Prostate gland (tissue), 2 donors: Measurements from ENCODE around the gene CHTOP. TPM values are rescaled to one million over a fixed set of nuclear protein-coding genes. Genes with fewer than 3 reads are reported as not detected.
"Not testable (repeated sequence)": the region's sequence is repeated elsewhere in the genome, so short reads cannot be mapped to it uniquely, and the experiment has no call there.

Experiments
- DNase-seq: peaks from one replicate; pipeline ENCODE4 v3.0.0-alpha.2; 2019; ENCODE audit warnings: low spot score
- H3K27ac ChIP-seq, 2 donors: fragments of 200-600 bp; sonication (generic); 2 replicates each; pipeline ENCODE4 v1.5.1; 2017 to 2019
- H3K27me3 ChIP-seq: fragments of 200-600 bp; sonication (generic); replicated peaks from 2 replicates; pipeline ENCODE4 v1.5.1; 2019; ENCODE audit not compliant: insufficient read depth
- H3K36me3 ChIP-seq, 2 donors: fragments of 200-600 bp; sonication (generic); 1 replicate in 1 of 2; 2 replicates in 1 of 2; pipeline versions ENCODE4 v1.5.1 to v1.8.1; 2017 to 2019
- H3K4me1 ChIP-seq: fragments of 200-600 bp; sonication (generic); replicated peaks from 2 replicates; pipeline ENCODE4 v1.5.1; 2019
- H3K4me3 ChIP-seq, 2 donors: fragments of 200-600 bp; sonication (generic); 2 replicates each; pipeline ENCODE4 v1.5.1; 2017 to 2019
- H3K9me3 ChIP-seq: fragments of 200-600 bp; sonication (generic); 2 replicates; pipeline ENCODE4 v1.5.1; 2017
- CTCF ChIP-seq, 4 experiments: fragments of 200-600 bp in 2 of 4; fragments of 450-650 bp in 2 of 4; sonication (generic) in 2 of 4; IDR thresholded peaks; 1 replicate in 3 of 4; 2 replicates in 1 of 4; pipeline ENCODE4 v1.5.1; 2016 to 2019; ENCODE audit warnings: antibody characterized with exemption in 4 of 4, mild to moderate bottlenecking in 2 of 4, moderate library complexity in 2 of 4
- POLR2A ChIP-seq: fragments of 450-650 bp; IDR thresholded peaks from one replicate; pipeline ENCODE4 v1.6.1; 2016; ENCODE audit warnings: antibody characterized with exemption, mild to moderate bottlenecking
- POLR2AphosphoS5 ChIP-seq: sonication (generic); formaldehyde crosslinking; IDR thresholded peaks from one replicate; pipeline ENCODE4 v1.6.1; 2017; ENCODE audit warnings: antibody characterized with exemption
- WGBS: methylation state at CpG from one replicate; pipeline ENCODE4 v1.1.5; 2018; 5-methylcytosine and 5-hydroxymethylcytosine counted together
- intact Hi-C: fragments of 100-400 bp; cut with DNase I; formaldehyde crosslinking; loops from one replicate; pipeline ENCODE4 v1.14.2; 2022
- total RNA-seq, 2 donors: library from RNA; depleted of rRNA; stranded (reverse); fragments of >200 nt; gene quantifications; one replicate each; pipeline ENCODE4 v1.1.0, GENCODE V29; 2016

CHTOP gene
- total RNA-seq, result 10 to 100 TPM; 60.6 to 74.4 TPM

DNA sequence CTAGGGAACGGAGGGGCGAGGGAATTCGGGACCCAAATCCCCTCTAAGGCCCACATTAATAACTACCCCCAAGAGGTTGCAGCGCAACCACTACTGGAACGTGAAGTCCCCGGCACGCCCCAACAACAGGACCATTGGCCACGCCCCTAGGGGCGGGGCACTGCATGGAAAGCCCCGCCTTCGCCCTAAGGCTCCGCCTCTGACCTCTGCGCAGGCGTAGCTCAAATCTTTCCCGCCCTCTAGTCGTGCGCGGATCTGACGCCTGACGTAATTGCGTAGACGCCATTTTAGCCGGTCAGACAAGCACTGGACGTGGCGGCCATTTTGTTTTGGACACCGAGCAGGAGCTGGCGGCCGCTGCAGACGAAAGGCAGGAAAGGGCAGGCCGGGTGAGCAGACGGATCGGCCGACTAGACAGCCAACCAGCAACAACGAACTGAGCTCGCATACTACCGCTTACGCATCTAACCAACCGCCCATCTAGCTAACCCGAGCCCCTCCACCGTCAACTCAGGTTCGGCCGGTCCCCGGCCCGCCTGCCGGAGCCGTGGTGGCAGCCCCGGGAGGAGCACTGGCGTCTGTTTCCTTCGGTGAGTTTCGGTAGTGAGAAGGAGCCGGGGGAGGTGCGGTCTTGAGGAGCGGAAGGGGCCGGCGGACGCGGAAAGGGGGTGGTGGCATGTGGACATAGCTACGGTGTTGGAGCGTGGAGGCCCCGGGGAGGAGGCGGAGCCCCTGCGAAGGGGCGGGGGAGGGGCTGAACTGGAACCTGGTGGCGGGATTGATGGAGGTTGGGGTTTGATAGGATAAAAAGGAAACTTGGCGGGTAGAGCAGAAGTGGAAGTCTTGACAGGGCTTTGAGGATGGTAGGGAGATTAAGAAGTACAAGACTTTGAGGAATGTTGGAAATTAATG lies at the start of gene CHTOP:
Gene CHTOP, plus strand, starts transcription at position 313 of the 912 bp plus-strand sequence. CDS start 2,523 bp downstream, outside the sequence.
- H3K27me3 ChIP-seq, result no peaks in the 10 kb centered on the region
- TF ChIP-seq POLR2AphosphoS5 (peak; percentile 98), POLR2A (peak; percentile 94), CTCF (IDR thresholded peaks at IDR 0.05) (peak in 2 of 4 experiments; percentile 26 to 44)
- WGBS, result 1% methylated on average over 65 of the region's 65 CpGs
- H3K4me3 ChIP-seq, result peak within 1 kb of the TSS; percentile 76 to 93
- peaks cover 0 to 9% of the 10 kb centered on the region in 2 donors for H3K36me3 ChIP-seq
- peak within 1 kb of the TSS; percentile 99 to 100 for H3K27ac ChIP-seq
- intact Hi-C loops, result loop anchor here (2.0 kb wide), 2 partner anchors 21 to 25 kb away; partner anchors contain the start of genes S100A16 and SNAPIN
- no peaks in the 10 kb centered on the region for H3K9me3 ChIP-seq
- no peaks in the 10 kb centered on the region for H3K4me1 ChIP-seq
- peak; percentile 98 for DNase-seq

DNA sequence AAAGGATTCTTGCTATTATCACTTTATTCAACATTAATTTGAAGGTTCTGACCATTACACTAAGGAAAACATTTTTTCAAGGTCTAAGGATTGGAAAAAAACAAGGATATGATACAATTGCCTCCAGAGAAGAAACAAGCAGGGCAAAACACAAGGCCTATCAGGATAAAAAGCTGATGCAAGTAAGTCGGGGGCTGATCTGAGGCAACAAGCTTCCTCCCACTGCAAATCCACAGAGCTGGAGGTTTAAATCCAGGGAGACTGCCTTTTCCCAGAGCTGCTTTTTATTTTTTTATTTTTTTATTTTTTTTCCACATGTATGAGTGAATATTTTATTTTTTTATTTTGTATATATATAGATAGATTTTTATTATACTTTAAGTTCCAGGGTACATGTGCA lies 48.9 kb upstream of the CHTOP start:
- intact Hi-C loops, result no loop called here
- H3K27ac ChIP-seq, result no peak overlapping the region
- no peaks in the 10 kb centered on the region for H3K4me1 ChIP-seq
- TF ChIP-seq CTCF (IDR thresholded peaks at IDR 0.05) (no peak), POLR2A (no peak), POLR2AphosphoS5 (no peak)
- 98% methylated on average over 1 of the region's 1 CpG for WGBS
- no peaks in the 10 kb centered on the region for H3K27me3 ChIP-seq
- no peak for DNase-seq
- H3K9me3 ChIP-seq, result no peaks in the 10 kb centered on the region
- no peaks in the 10 kb centered on the region for H3K36me3 ChIP-seq
- H3K4me3 ChIP-seq, result no peak overlapping the region

GRCh38 chr1:153586347-153586746 lies 47.5 kb upstream of the CHTOP start:
- Histone ChIP-seq H3K9me3 (no peaks in the 10 kb centered on the region), H3K4me1 (no peaks in the 10 kb centered on the region), H3K4me3 (no peak overlapping the region), H3K36me3 (no peaks in the 10 kb centered on the region), H3K27me3 (no peaks in the 10 kb centered on the region), H3K27ac (no peak overlapping the region)
- intact Hi-C loops, result no loop called here
- WGBS, result 9% methylated on average over 1 of the region's 1 CpG
- DNase-seq, result no peak
- TF ChIP-seq POLR2AphosphoS5, result no peak
- TF ChIP-seq POLR2A, result no peak
- TF ChIP-seq CTCF (IDR thresholded peaks at IDR 0.05), result no peak

DNA sequence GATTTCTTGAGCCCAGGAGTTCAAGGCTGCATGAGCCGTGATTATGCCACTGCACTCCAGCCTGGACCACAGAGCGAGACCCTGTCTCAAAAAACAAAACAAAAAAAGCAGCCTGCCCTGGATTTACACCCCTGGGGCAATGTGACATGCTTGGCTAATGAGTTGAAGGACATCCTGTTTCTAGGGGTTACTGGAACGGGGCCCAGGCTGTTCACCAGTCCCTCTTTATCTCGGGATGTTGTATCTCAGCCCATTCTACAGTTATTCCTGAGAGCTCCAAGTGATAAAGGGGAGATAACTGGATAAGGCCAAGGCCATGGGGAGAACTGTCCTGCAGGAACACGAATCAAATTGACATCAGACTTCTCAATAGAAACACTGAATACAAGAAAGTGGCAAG lies 46.6 kb upstream of the CHTOP start:
- no peak for DNase-seq
- 65% methylated on average over 5 of the region's 5 CpGs for whole genome bisulfite sequencing
- H3K27ac ChIP-seq, result no peak overlapping the region
- no peaks in the 10 kb centered on the region for H3K9me3 ChIP-seq
- H3K4me1 ChIP-seq, result no peaks in the 10 kb centered on the region
- no peaks in the 10 kb centered on the region for H3K36me3 ChIP-seq
- no peak overlapping the region for H3K4me3 ChIP-seq
- no peaks in the 10 kb centered on the region for H3K27me3 ChIP-seq
- intact Hi-C loops, result no loop called here
- TF ChIP-seq POLR2AphosphoS5 (no peak), POLR2A (no peak), CTCF (IDR thresholded peaks at IDR 0.05) (no peak)

DNA sequence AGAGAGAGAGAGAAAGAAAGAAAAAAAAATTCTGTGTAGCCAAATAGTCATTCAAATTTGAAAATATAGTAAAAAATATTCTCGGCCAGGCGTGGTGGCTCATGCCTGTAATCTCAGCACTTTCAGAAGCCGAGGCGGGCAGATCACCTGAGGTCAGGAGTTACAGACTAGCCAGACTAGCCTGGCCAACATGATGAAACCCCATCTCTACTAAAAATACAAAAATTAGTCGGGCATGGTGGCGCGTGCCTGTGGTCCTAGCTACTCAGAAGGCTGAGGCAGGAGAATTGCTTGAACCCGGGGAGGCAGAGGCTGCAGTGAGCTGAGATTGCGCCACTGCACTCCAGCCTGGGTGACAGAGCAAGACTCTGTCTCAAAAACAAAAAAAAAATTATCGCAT lies 45.8 kb upstream of the CHTOP start:
- H3K27ac ChIP-seq, H3K4me1 ChIP-seq, H3K4me3 ChIP-seq, H3K36me3 ChIP-seq, H3K9me3 ChIP-seq, H3K27me3 ChIP-seq, intact Hi-C loops, DNase-seq: not testable (repeated sequence)
- 91% methylated on average over 10 of the region's 10 CpGs for WGBS
